HG02870 (cell line): ENCODE measurements around the gene ITPR2.
"Not testable (repeated sequence)": the region's sequence is repeated elsewhere in the genome, so short reads cannot be mapped to it uniquely, and the experiment has no call there.

Experiments used
- ATAC-seq: cut with Tn5 transposase; IDR thresholded peaks from one replicate; pipeline ENCODE4 v1.9.1; 2021; ENCODE audit warnings: mild to moderate bottlenecking, moderate library complexity; ENCODE audit not compliant: unreplicated experiment

ITPR2 gene

GRCh38 chr12:26851031-26851809 lies 18.2 kb upstream of the ITPR2 start:
- no peak for ATAC-seq

- ATAC-seq = no peak
Measured at GRCh38 chr12:26848156-26848825, 15.3 kb upstream of the ITPR2 start.

- no peak for ATAC-seq
Measured at GRCh38 chr12:26847431-26847830, 14.4 kb upstream of the ITPR2 start.

- no peak for ATAC-seq
Measured at GRCh38 chr12:26846416-26846815, 13.4 kb upstream of the ITPR2 start.

- ATAC-seq = no peak
Measured at GRCh38 chr12:26845984-26846383, 13.0 kb upstream of the ITPR2 start.

GRCh38 chr12:26845057-26845666 lies 12.2 kb upstream of the ITPR2 start:
- no peak for ATAC-seq

GRCh38 chr12:26843311-26843710 lies 10.3 kb upstream of the ITPR2 start:
- no peak for ATAC-seq

- ATAC-seq = no peak
Measured at GRCh38 chr12:26841085-26841484, 8.1 kb upstream of the ITPR2 start.

- ATAC-seq = no peak
Measured at GRCh38 chr12:26839512-26839911, 6.5 kb upstream of the ITPR2 start.

GRCh38 chr12:26838888-26839416 lies 6.0 kb upstream of the ITPR2 start:
- no peak for ATAC-seq

GRCh38 chr12:26836201-26836600 lies 3.2 kb upstream of the ITPR2 start:
- no peak for ATAC-seq

GRCh38 chr12:26834503-26835060 lies 1.6 kb upstream of the ITPR2 start:
- not testable (repeated sequence) for ATAC-seq

- no peak for ATAC-seq
Measured at GRCh38 chr12:26833743-26834490, 923 bp upstream of the ITPR2 start.

GRCh38 chr12:26831951-26832821 lies 808 bp downstream of the ITPR2 start:
- ATAC-seq = peak; percentile 32

- no peak for ATAC-seq
Measured at GRCh38 chr12:26830783-26831551, 2.0 kb downstream of the ITPR2 start.

- ATAC-seq = no peak
Measured at GRCh38 chr12:26830363-26830762, 2.6 kb downstream of the ITPR2 start.

GRCh38 chr12:26828280-26829073 lies 4.5 kb downstream of the ITPR2 start:
- ATAC-seq = no peak

GRCh38 chr12:26826437-26826836 lies 6.6 kb downstream of the ITPR2 start:
- no peak for ATAC-seq
